GM12878 (cell line): Measurements from ENCODE around the gene PLCB4. TPM values are rescaled to one million over a fixed set of nuclear protein-coding genes. Genes with fewer than 3 reads are reported as not detected.
A peak's percentile ranks its signal among the peaks of the same experiment; 100 is the strongest.

Experiments
- ATAC-seq: fragments of 200-7000 bp; cut with Tn5 transposase; 3 replicates; pipeline ENCODE4 v1.9.1; 2020; ENCODE audit warnings: mild to moderate bottlenecking, moderate library complexity
- BruUV-seq: library from RNA; stranded (reverse); fragments of 400-500 nt; replicated peaks from 2 replicates; lab custom pipeline; 2021; lab: Mats Ljungman, UMichigan
- CTCF ChIA-PET: fragments of 300-600 bp; sonication (Branson Sonifier 250); formaldehyde crosslinking; extraction: SDS; loops from one replicate; lab custom pipeline; 2021; ENCODE audit warnings: inconsistent platforms; lab: Yijun Ruan, JAX
- POLR2A ChIA-PET: fragments of 350-600 bp; formaldehyde crosslinking; extraction: SDS; loops from one replicate; lab custom pipeline; 2021; ENCODE audit warnings: inconsistent platforms; lab: Charles Lee
- RAD21 ChIA-PET: fragments of 300-600 bp; sonication (Branson Sonifier 250); formaldehyde crosslinking; loops from one replicate; lab custom pipeline; 2023; ENCODE audit warnings: antibody characterized with exemption; ENCODE audit not compliant: unreplicated experiment; lab: Charles Lee
- SMC1A ChIA-PET: fragments of 300-600 bp; sonication (Branson Sonifier 250); formaldehyde crosslinking; loops from one replicate; lab custom pipeline; 2023; ENCODE audit not compliant: unreplicated experiment, uncharacterized antibody; lab: Charles Lee
- DNase-seq: peaks from one replicate; pipeline ENCODE4 v3.0.0-alpha.2; 2011; ENCODE audit warnings: low read depth, low spot score
- FAIRE-seq: peaks from 3 replicates; lab custom pipeline; 2011; peaks lifted over from hg19 to GRCh38; lab: Jason Lieb, UNC
- H2AFZ ChIP-seq: 2 replicates; pipeline ENCODE4 v1.6.0; 2011; ENCODE audit warnings: low read depth, low read length, control low read depth; ENCODE audit not compliant: control insufficient read depth
- H3K27ac ChIP-seq: 2 replicates; pipeline ENCODE4 v1.5.1; 2011; ENCODE audit warnings: control low read depth; ENCODE audit not compliant: control insufficient read depth, insufficient read depth
- H3K27me3 ChIP-seq, 2 experiments: replicated peaks in 1 of 2; 2 replicates each; pipeline versions ENCODE4 v1.6.0 to v1.6.1; 2011; ENCODE audit warnings: low read length in 1 of 2; ENCODE audit not compliant: control insufficient read depth in 2 of 2, insufficient read depth in 2 of 2
- H3K36me3 ChIP-seq, 2 experiments: 2 replicates each; pipeline ENCODE4 v1.5.1; 2011; ENCODE audit warnings: low read length in 1 of 2; ENCODE audit not compliant: control insufficient read depth in 2 of 2, insufficient read depth in 2 of 2
- H3K4me1 ChIP-seq: 2 replicates; pipeline ENCODE4 v1.6.1; 2011; ENCODE audit warnings: mild to moderate bottlenecking, low read length, moderate library complexity, mixed read lengths; ENCODE audit not compliant: control insufficient read depth, insufficient read depth
- H3K4me2 ChIP-seq: 2 replicates; pipeline ENCODE4 v1.6.0; 2011; ENCODE audit warnings: control low read depth; ENCODE audit not compliant: control insufficient read depth, insufficient read depth
- H3K4me3 ChIP-seq: fragments of 200-600 bp; sonication (generic); 2 replicates; pipeline ENCODE4 v1.5.1; 2016
- H3K79me2 ChIP-seq: 2 replicates; pipeline ENCODE4 v1.6.0; 2011; ENCODE audit warnings: low read length; ENCODE audit not compliant: control insufficient read depth, insufficient read depth
- H3K9ac ChIP-seq: 2 replicates; pipeline ENCODE4 v1.8.0; 2011; ENCODE audit warnings: low read length, control low read depth, mixed read lengths; ENCODE audit not compliant: control insufficient read depth, insufficient read depth
- H3K9me3 ChIP-seq: replicated peaks from 3 replicates; pipeline ENCODE4 v1.5.1; 2011; ENCODE audit warnings: mild to moderate bottlenecking, low read length; ENCODE audit not compliant: control insufficient read depth, insufficient read depth
- H4K20me1 ChIP-seq: 2 replicates; pipeline ENCODE4 v1.6.0; 2011; ENCODE audit not compliant: control insufficient read depth, insufficient read depth
- EED ChIP-seq: sonication (generic); IDR thresholded peaks from 2 replicates; pipeline ENCODE4 v1.6.1; 2016; ENCODE audit warnings: antibody characterized with exemption, low read depth
- IRF4 ChIP-seq: IDR thresholded peaks from 2 replicates; pipeline ENCODE4 v1.6.1; 2011; ENCODE audit warnings: low read depth, low read length
- MTA3 ChIP-seq: IDR thresholded peaks from 2 replicates; pipeline ENCODE4 v1.6.1; 2012; ENCODE audit warnings: low read length, inconsistent platforms, borderline replicate concordance
- PKNOX1 ChIP-seq: fragments of 450-650 bp; IDR thresholded peaks from 2 replicates; pipeline ENCODE4 v1.6.1; 2016; ENCODE audit warnings: mild to moderate bottlenecking
- SPI1 ChIP-seq: IDR thresholded peaks from 2 replicates; pipeline ENCODE4 v1.6.1; 2011; ENCODE audit warnings: low read depth, mild to moderate bottlenecking, low read length, moderate library complexity, borderline replicate concordance; ENCODE audit not compliant: insufficient read depth
- WGBS: methylation state at CpG from one replicate; pipeline ENCODE4 v1.1.6; 2016; ENCODE audit warnings: low lambda C conversion rate; ENCODE audit not compliant: insufficient replicate concordance, insufficient coverage; ENCODE audit errors: missing lambda C conversion rate; 5-methylcytosine and 5-hydroxymethylcytosine counted together
- in situ Hi-C: fragments of 300-500 bp; cut with MboI; formaldehyde crosslinking; loops from 9 replicates; pipeline ENCODE4 v1.14.3; 2018; ENCODE audit warnings: mixed read lengths
- intact Hi-C: fragments of 100-400 bp; cut with micrococcal nuclease; formaldehyde crosslinking; loops from one replicate; pipeline ENCODE4 v1.14.2; 2022; ENCODE audit not compliant: unreplicated experiment
- polyA plus RNA-seq, 11 experiments: library from polyadenylated mRNA; depleted of rRNA in 4 of 11; unstranded in 6 of 11; stranded (reverse) in 5 of 11; fragments of >200 nt; fragmentation: Nextera tagmentation in 4 of 11; fragmentation: Illumina TruSeq in 1 of 11; extraction: Ambion mirVana in 4 of 11; extraction: Trizol in 1 of 11; gene quantifications; 1 replicate in 1 of 11; 2 replicates in 10 of 11; pipeline versions ENCODE4 v1.2.1 to v1.2.3, GENCODE V29; 2011 to 2016; ENCODE audit warnings: inconsistent platforms in 2 of 11, missing spikeins in 2 of 11, low read depth in 1 of 11
- total RNA-seq, 4 experiments: library from RNA; depleted of rRNA in 3 of 4; stranded (reverse); fragments of >200 nt in 3 of 4; fragmentation: Illumina TruSeq in 1 of 4; extraction: Trizol in 1 of 4; gene quantifications; 2 replicates each; pipeline versions ENCODE4 v1.2.1 to v1.2.3, GENCODE V29; 2013 to 2021
- TF ChIP-seq, protein P1 (sequence below): fragments of 450-650 bp; IDR thresholded peaks from 2 replicates; pipeline ENCODE4 v1.6.1; 2018; ENCODE audit warnings: borderline replicate concordance, mild to moderate bottlenecking; ENCODE audit not compliant: partially characterized antibody

PLCB4 gene
- total and polyA plus RNA-seq, 10 of the 15 experiments (the other 5 are each of a cell fraction or from before 2014, with no cell fraction given): not detected

DNA sequence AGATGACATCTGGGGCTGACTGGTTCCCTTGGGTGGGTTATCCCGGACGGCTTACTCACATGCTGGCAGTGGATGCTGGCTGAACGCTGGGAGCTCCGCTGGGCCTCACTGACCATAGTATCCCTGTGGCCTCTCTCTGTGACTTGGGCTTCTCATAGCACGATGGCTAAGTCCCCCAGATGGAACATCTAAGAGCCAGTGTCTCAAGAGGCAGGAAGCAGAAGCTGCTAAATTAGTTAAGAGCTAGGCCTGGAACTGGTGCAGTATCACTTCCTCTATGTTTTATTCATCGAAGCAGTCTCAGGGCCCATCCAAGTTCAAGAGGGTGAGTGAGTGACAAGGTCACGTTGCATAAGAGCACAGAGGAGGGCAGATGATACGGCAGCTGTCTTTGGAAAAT, 329.0 kb downstream of the PLCB4 start:
- H3K9me3 ChIP-seq: no peaks in the 10 kb centered on the region; the same call in 2 of the 3 replicates
- H3K27me3 ChIP-seq: no peaks in the 10 kb centered on the region; a peak in 1 of 4 replicates
- no peak overlapping the region for H3K9ac ChIP-seq
- H4K20me1 ChIP-seq: no peaks in the 10 kb centered on the region
- no peaks in the 10 kb centered on the region for H3K79me2 ChIP-seq
- CTCF ChIA-PET: interaction anchor here (1.4 kb wide), 1 partner anchor 10 kb away, joined by 6 read pairs; no protein-coding TSS in a partner anchor
- no peak overlapping the region for H3K27ac ChIP-seq
- 0 out of 2 replicates have a peak, but pooled peaks have one; percentile 14 for TF ChIP-seq IRF4
- TF ChIP-seq, protein P1, sequence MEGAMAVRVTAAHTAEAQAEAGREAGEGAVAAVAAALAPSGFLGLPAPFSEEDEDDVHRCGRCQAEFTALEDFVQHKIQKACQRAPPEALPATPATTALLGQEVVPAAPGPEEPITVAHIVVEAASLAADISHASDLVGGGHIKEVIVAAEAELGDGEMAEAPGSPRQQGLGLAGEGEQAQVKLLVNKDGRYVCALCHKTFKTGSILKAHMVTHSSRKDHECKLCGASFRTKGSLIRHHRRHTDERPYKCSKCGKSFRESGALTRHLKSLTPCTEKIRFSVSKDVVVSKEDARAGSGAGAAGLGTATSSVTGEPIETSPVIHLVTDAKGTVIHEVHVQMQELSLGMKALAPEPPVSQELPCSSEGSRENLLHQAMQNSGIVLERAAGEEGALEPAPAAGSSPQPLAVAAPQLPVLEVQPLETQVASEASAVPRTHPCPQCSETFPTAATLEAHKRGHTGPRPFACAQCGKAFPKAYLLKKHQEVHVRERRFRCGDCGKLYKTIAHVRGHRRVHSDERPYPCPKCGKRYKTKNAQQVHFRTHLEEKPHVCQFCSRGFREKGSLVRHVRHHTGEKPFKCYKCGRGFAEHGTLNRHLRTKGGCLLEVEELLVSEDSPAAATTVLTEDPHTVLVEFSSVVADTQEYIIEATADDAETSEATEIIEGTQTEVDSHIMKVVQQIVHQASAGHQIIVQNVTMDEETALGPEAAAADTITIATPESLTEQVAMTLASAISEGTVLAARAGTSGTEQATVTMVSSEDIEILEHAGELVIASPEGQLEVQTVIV: no peak
- TF ChIP-seq SPI1: peak; percentile 90
- no peak for TF ChIP-seq MTA3
- no peak for TF ChIP-seq EED
- TF ChIP-seq PKNOX1: peak; percentile 74; the same call in 1 of the 2 replicates
- TF ChIP-seq, all 136 proteins: peak for 3
- Histone ChIP-seq H3K4me3 (no peak overlapping the region), H2AFZ (0 out of 2 replicates have a peak overlapping the region, but pooled peaks have one; percentile 13), H3K4me2 (no peak overlapping the region; the same call in 1 of the 2 replicates), H3K36me3 (no peaks in the 10 kb centered on the region), H3K4me1 (peaks cover 11% of the 10 kb centered on the region)
- ATAC-seq (peak; percentile 85), FAIRE-seq (peak; percentile 31), DNase-seq (no peak)
- 38% methylated on average over 8 of the region's 8 CpGs for WGBS
- POLR2A ChIA-PET: no interaction called here
- in situ Hi-C loops (no loop called here), intact Hi-C loops (no loop called here)
- BruUV-seq: no TSS peak
- RAD21 ChIA-PET: no interaction called here
- SMC1A ChIA-PET: no interaction called here
